Measurements from ENCODE around the gene HNRNPC.
"Not testable (repeated sequence)": the region's sequence is repeated elsewhere in the genome, so short reads cannot be mapped to it uniquely, and the experiment has no call there.

Gene HNRNPC

DNA sequence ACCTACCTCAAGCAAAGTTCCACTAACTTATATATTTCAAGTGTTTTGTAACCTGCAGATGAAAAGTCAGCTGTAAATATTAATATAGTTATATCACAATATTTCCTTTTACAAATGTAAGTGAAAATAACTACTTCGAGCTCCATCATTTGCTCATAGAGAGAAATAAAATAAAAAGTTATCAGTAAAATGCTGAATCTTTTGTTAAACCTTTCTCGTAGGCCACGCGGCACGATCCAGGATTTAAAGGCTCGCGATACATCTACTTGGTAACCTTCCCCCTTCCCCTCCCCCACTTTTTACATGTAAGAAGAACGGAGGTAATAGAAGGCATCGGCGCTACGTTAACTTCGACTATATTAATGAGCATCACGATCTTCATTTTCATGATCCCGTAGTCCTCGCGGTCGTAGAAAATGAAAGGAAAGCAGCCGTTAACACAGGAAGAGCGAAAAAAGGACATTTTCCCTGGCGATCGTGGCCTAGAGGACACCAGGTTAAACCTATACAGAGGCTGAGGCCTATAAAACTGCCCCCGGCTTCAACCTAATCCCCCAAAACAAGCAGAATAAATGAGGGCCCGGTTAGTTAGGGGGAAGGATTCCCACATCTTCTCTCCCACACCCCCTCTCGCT is 508 bp downstream of the HNRNPC start:
- DNase-seq: no peak

DNA sequence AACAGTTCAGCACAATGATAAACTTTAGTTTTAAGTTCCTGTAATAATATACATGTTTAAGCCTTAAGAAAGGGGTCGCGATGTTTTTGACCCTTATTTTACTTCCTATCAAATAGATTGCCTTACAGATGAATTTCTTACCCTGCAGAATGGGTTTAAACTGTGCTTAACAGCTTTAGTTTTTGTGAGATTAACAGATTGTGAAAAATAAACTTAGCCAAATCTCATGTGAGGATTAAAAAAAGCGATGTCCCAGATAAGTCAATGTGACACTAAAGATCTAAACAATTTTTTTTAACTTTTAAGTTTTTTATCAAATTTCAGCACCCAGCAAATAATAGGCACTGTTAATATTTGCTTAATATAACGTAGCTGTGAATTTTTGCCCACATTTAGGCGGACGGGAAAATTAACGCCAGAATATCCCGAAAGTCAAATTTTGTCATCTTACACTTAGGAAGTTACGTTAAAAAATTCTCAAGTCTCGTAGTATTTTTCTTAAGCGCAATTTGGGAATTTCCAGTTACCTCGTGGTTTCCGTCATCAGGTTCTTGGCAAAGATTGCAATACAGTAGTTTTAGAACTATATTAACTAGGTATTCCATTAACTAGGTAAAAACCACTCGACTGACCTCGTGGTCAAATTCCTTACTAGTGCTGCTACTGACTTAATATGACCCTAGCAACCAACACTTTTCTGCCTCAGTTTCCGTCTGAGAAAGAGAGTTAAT is 1.2 kb downstream of the HNRNPC start:
- DNase-seq: no peak

DNA sequence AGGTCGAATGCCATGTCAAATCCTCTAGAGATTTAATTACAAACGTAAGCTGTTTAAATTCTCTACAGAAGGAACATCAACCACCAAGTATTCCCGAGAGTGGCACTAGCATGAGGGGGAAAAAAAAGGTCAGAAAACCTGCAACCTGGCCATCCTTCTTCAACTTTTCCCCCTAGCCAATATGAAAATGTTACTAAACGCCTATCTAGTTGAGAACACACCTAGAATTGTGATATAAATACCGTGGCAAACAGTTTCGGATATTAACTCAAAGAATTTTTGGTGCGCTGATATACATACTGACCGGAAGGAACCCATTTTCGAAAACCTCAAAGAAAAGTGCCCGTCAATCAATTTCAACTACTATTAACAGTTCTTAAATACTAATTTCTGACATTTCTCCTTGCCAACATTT is 1.8 kb downstream of the HNRNPC start:
- DNase-seq: no peak

DNA sequence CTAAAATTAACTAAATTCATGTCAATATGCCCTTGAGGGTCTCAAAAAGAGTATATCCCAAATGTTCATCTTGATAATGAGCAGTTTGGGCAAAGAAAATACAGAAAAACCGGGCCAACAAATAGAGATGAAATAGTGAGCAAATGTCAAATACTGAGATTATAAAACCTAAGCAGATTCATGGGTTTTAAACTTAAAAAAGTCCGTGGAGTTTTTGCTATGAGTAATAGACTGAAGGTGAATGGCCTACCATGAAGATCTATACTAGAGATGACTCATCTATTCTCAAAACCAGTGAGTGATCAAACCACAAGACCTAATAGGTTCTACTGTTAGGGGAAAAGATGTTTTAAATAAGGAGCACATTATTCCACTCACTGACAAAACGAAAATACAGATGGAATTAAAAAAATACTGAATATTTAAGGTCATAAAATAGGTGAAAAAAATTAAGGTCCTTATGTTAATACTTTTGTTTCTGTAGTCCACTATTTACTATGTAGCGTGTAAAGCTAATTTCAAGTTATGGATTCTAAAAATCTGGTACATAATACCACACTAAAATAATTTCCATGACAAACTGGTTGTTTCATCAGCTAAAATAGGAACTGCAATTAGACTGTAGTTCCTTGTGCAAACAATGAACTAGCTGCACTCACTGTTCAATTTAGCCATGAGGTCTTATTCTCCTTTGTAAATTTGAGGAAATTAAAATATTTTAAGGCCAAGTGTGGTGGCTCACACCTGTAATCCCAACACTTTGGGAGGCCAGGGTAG is 5.0 kb downstream of the HNRNPC start:
- DNase-seq: no peak

DNA sequence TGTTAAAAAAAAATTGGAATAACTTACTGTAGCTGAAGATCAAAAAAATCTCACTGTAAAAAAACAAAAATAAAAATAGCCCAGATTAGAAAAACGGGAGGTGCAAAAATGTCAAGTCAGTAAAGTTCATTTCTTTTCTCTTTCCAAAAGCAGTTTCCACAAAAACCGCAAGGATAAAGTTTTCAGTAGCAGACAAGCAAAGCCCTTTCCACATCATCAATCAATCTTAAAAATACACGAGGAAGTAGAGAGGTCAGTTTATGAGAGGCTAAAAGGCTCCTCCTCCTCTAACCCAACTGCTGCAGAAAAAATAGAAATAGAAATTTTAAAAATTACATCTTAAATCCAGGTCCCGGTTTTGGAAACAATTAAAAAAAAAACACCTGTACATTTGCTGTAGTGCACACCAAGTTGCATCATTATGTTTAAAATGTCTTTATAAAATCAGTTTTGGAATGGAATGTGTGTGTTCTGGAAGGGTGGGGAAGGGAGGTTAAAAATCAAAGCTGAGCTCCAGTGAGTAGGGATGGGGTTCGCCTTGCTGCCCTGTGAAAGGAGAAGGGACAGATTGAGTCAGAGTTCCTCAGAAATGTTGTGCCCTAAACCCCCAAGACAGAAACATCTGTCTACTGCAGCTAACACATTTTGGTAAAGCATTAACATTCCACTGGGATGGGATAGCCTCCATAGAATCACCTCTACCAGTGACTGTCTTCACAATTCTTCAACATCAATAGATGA is 5.8 kb downstream of the HNRNPC start:
- DNase-seq: no peak

DNA sequence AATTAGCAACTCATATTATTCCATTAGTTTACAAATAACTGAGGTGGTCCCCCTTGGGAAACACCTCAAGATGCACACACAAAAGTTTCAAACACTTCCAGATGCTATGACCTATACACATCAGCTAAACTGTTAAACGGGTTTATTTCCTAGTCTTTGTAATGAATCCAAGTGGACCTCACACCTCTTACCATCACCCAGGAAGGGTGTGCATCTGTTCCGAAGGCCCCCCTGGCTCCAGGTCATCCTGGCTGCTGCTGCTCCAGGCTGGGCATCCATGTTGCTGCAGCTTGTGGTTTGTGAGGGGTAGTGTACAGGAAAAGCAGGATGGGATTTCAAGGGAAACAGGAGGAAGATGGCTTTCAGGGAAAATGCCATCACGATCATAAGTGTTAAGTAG is 6.8 kb downstream of the HNRNPC start:
- DNase-seq: no peak

DNA sequence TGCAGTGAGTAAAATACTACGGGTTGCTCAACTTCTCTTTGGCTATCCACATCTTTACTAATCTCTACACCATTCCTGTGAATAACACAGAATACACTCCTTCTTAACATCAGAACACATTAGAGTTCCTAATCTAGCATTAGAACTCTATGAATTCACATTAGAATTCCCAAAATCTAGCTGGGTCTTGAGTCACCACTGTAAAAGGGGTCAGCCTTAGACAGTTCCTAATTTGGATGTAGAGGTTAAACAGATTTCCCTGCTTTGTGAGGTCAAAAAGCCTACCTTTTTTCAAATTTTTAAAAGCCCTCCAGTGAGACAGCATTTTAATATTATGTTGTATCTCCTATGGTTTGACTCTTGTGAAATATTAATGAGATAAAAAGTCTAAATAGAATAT is 7.4 kb downstream of the HNRNPC start:
- no peak for DNase-seq

DNA sequence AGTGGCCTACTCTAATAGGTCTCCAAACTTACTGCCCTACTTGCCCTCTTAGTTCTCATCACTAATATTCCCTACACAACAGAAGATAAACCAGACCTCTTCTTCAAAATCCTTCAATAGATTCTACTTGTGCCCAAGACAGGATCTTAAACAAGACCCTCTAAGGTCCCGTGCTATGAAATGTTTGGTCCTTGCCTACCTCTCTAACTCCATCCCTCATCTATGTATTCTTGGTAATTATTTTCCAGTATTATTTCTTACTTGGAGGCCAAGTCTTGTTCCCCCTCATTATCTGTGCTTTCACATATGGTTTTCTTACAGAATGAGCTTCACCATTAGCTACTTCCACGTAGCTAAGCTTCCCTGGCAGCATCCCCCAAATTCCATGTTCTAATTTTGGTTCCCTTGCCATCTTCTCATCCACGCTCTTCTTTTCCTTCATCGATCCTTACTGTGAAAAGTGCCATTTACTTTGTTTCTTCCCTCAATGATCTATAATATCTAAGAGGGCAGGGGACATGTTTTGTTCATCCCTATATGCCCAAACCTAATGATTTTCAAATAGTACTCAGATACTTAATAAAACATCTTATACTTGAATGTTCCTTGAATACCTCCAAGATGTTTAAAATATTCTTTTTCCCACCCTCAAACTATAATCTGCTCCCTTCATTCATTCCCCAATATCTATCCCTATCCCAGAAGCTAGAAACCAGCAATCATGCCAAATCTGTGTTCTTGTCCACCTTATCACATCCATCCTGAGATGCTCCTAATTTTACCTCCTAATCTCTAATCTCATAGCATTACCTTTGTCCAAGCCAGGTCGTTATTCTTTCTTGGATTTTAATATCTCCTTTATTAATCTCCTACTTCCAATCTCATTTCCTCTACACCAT is 10.1 kb downstream of the HNRNPC start:
- DNase-seq: no peak

DNA sequence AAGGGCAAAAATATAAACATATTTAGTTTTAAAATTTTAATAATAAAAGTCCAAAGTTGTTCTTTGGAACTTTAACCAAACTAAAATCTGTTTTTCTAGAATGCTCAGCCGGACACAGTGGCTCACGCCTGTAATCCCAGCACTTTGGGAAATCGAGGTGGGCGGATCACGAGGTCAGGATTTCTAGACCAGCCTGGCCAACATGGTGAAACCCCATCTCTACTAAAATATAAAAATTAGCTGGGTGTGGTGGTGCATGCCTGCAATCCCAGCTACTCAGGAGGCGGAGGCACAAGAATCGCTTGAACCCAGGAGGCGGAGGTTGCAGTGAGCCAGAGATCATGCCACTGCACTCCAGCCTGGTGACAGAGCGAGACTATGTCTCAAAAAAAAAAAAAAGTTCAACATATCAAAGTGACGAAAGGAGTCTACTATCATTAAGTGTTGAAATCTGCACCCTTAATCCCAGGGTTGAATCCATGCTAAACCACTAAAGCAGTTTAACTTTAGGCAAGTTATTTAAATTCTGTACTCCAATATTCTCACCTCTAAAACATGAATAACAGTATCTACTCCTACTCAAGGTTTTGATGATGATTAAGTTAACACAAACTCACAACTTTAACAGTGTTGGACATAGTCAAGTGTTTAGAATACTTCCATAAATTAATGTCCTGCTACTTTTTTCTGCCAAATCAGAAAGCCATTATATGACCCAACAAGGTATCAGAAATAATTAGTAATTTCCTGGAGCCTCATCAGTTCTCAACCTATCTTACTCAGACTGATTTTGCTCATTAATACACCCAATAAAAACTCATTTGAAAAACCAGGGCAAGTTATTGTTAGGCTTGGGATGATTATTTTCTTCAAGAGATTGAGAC is 11.0 kb downstream of the HNRNPC start:
- DNase-seq: no peak

DNA sequence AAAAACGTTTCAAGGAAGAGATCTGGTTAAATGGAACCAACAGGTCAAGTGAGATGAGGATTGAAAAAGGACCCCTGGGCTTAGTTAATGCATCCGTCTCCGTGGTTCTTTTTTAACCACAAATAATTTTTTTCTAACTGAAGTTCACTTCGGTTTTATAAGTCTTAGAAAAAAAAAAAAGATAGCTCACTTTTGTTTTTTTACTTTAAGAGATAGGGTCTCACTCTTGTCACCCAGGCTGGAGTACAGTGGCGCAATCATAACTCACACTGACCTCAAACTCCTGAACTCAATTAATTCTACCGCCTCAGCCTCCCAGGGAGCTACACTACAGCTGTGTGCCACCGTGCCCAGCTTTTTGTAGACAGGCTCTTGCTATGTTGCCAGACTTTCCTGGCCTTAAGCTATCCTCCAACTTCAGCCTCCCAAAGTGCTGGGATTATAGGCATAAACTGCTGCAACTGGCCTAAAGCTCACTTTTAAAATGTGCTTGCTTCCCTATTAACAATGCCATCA is 11.8 kb downstream of the HNRNPC start:
- no peak for DNase-seq

DNA sequence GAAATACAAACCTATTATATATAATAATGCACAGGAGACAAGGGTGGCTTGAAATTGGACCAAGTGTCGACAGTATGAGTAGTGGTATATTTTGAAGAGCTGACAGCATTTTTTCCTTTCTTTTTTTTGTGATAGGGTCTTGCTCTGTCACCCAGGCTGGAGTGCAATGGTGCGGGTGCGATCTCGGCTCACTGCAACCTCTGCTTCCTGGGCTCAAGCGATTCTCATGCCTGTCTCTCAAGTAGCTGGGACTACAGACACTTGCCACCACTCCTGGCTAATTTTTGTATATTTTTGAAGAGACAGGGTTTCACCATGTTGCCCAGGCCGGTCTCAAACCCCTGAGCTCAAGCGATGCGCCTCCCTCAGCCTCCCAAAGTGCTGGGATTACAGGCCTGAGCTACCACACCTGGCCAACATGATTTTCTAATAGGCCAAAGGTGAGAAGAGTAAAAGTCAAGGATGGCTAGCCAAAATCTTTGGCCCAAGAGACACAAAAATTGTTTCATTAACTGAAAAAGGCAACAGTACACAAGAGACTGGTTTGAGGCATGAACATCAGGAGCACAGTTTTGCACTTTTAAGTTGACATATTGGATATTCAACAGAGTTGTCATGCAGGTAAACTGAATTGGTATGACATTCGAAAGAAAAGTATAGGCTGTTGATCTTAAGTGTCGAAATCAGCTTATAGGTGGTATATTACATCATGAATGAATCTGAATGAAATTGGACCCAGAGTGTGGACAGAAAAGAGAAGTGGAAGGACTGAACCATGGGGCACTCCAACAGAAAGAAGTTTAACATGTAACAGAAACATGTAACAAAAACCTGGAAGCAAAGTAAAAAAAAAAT is 12.5 kb downstream of the HNRNPC start:
- DNase-seq: no peak

DNA sequence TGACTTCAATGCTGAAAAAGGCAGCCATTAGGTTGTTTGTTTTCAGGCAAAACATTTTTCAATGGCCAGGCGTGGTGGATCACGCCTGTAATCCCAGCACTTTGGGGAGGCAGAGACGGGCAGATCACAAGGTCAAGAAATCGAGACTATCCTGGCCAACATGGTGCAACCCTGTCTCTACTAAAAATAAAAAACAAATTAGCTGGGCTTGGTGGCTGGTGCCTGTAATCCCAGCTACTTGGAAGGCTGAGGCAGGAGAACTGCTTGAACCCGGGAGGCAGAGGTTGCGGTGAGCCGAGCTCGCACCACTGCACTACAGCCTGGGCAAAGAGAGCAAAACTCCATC is 13.2 kb downstream of the HNRNPC start:
- not testable (repeated sequence) for DNase-seq

DNA sequence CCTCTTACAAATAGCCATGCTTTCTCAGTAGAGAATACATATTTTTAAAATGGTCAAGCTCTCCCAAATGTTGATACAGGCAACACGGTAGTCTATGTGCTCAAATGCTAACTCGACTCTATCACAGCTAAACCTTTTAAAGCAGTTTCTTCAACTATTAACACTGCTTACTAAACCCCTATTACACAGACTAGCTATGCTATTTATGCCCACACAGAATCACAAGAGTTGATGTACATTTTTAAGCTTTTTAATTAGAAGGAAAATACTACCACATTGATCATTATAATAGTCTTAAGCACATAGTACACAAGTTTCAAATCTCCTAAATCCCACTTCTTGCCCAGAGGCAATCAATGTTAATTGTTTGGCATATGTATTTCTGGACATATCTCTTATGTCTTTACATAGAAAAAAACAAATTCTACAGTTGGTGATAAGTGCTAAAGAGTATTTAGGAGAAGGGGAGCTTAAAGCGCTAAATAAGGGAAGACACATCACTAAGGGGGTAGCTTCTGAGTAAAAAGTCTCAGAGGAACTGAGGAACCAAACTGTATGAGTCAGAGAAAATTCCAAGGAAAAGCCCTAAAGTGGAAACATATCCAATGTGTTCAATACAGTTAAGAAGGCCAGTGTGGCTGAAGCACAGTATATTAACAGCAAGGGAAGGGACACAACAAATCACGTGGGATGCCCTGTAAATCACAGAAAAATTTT is 13.7 kb downstream of the HNRNPC start:
- DNase-seq: no peak

DNA sequence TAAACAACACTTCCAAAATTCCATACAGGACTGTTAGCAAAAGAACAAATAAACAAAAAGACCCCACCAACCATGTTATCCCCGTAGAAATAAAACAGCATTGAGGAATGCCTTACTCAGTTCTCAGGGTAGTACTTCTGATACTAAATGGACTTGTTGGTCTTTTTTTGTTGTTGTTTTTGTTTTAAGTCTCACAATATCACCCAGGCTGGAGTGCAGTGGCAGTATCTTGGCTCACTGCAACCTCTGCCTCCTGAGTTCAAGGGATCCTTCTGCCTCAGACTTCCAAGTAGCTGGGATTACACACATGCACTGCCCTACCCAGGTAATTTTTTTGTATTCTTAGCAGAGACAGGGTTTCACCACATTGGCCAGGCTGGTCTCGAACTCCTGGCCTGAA is 17.1 kb downstream of the HNRNPC start:
- no peak for DNase-seq

DNA sequence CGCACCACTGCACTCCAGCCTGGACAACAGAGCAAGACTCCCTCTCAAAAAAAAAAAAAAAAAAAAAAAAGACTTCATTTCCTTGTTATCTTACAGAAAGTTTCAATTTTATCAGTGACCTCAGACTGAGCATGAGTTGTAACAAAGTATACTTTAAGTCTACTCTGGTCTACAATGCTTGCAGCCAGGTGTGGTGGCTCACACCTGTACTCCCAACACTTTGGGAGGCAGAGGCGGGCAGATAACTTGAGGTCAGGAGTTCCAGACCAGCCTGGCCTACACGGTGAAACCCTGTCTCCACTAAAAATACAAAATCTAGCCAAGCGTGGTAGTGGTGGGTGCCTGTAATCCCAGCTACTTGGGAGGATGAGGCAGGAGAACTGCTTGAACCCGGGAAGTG is 18.0 kb downstream of the HNRNPC start:
- no peak for DNase-seq

DNA sequence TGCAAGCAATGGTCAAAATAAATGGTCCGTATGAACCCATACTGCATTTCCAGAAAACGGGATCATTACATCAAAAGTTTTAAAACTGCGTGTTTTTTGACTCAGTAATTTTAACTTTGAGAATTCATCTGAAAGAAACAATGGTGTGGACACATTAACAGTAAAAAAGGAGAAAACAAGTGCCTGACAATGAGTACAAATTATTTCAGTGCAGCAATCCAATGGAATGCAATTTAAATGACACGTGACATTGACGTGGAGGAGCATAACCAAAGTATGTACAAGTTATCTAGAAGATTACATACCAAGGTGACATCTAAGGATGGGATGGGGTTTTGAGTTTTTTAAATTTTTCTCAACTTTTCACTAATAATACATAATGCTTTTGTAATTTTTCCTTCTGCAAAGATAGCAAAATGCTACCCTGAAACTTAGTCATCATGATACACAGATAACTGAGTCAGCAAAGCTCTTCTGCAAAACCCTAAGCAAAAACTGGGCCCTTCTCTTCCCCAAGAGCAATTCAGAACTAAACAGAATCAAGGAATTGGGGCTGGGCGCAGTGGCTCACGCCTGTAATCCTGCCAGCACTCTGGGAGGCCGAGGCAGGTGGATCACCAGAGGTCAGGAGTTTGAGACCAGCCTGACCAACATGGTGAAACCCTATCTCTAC is 20.4 kb downstream of the HNRNPC start:
- no peak for DNase-seq

DNA sequence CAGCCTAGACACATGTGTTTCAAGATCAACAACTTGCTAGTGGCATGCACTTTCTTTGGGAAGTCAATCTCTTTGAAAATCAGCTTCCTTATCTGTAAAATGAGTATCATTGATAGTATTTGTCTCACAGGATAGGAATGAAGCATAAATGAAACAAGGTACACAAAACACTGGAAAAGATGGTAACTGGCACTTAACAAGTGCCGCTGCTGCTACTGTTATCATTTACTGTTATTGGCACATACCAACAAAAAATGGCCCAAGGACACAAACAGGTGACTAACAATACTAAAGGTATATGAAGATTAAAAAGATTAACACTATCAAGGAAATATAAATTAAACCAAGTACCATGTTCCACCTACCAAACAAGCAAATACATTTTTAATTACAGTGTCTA is 20.9 kb downstream of the HNRNPC start:
- DNase-seq: no peak

DNA sequence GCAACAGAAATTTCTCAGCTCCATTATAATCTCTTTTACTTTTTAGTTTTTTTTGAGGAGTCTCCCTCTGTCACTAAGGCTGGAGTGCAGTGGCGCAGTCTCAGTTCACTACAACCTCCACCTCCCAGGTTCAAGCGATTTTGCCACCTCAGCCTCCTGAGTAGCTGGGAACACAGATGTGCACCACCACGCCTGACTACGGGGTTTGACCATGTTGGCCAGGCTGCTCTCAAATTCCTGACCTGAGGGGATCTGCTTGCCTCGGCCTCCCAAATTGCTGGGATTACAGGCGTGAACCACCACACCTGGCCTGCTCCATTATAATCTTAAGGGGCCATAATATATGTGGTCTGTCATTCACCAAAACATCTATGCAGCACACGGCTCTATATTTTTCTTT is 23.4 kb downstream of the HNRNPC start:
- DNase-seq: no peak

DNA sequence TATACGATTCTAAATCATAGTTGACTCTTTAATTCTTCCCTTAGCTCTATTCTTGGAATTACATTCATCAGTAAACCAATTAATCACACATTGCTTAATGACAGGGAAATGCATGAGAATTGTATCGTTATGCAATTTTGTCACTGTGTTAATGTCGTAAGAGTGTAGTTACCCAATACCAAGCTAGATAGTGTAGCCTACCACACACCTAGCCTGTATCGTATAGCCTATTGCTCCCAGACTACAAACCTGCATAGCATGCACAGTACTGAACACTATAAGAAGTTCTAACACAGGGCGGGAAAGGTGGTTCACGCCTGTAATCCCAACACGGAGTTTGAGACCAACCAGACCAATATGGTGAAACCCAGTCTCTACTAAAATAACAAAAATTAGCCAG is 24.7 kb downstream of the HNRNPC start:
- DNase-seq: no peak

Data from activated effector memory CD4-positive, alpha-beta T cell treated with Interleukin-2 at 50 U/mL for 16 hours (primary cell).